ENCODE data around the gene COL17A1.

DNA sequence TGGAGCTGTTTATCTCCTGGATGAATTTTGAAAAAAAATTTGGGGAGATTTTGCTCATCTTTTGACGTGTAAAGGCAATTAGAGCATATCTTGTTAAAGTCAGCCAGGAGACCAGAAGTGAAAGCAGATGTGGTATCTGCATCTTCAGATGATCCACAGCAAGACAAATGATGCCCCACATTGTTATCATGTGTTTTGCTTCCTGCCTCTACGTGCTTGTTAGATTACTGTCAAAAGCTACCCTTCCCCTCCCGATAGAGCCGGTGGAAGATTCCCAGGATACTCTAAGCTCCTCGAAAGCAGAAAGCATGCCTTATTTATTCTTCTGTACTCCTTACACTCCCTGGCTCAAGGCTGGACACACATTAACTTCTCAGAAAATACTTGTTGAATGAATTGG is 12.9 kb downstream of the COL17A1 start:
- TF ChIP-seq EZH2 (IDR thresholded peaks at IDR 0.05; ENCODE audit: borderline replicate concordance, low read depth, low read length, severe bottlenecking): no peak
- TF ChIP-seq, protein P1, sequence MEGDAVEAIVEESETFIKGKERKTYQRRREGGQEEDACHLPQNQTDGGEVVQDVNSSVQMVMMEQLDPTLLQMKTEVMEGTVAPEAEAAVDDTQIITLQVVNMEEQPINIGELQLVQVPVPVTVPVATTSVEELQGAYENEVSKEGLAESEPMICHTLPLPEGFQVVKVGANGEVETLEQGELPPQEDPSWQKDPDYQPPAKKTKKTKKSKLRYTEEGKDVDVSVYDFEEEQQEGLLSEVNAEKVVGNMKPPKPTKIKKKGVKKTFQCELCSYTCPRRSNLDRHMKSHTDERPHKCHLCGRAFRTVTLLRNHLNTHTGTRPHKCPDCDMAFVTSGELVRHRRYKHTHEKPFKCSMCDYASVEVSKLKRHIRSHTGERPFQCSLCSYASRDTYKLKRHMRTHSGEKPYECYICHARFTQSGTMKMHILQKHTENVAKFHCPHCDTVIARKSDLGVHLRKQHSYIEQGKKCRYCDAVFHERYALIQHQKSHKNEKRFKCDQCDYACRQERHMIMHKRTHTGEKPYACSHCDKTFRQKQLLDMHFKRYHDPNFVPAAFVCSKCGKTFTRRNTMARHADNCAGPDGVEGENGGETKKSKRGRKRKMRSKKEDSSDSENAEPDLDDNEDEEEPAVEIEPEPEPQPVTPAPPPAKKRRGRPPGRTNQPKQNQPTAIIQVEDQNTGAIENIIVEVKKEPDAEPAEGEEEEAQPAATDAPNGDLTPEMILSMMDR (IDR thresholded peaks at IDR 0.05; ENCODE audit: borderline replicate concordance, extremely low read depth, low read length, poor library complexity, severe bottlenecking): no peak

Measured in DND-41 (cell line).